GM18502 (cell line): ENCODE measurements around the gene OR11H6.
"Not testable (repeated sequence)": the region's sequence is repeated elsewhere in the genome, so short reads cannot be mapped to it uniquely, and the experiment has no call there.

Source experiments
- ATAC-seq: cut with Tn5 transposase; IDR thresholded peaks from one replicate; pipeline ENCODE4 v1.9.1; 2021; ENCODE audit warnings: mild to moderate bottlenecking; ENCODE audit not compliant: unreplicated experiment, poor library complexity

Gene OR11H6

DNA sequence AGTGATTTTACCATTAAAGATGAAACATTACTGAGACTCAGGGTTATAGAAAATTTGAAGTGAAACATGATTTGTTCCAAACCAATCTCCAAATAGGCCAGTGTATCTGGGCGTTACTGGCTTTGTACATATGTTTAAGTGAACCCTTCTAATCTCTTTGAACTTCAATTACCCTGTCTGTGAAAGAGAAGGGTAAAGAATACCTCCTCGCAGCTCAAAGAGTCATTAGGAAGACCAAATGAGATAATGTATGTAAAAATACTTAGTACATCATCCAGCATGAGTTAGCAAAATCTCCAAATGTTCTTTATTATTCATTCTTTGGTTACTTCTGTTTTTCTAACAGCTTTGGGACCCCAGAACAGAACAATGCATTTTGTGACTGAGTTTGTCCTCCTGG is at the start of gene OR11H6:
OR11H6 (plus strand) TSS at position 301 of the 400 bp plus-strand sequence; CDS start at position 301, 0 bp downstream.
- no peak for ATAC-seq

- not testable (repeated sequence) for ATAC-seq
Observed at GRCh38 chr14:20174205-20174604, 49.3 kb upstream of the OR11H6 start.

DNA sequence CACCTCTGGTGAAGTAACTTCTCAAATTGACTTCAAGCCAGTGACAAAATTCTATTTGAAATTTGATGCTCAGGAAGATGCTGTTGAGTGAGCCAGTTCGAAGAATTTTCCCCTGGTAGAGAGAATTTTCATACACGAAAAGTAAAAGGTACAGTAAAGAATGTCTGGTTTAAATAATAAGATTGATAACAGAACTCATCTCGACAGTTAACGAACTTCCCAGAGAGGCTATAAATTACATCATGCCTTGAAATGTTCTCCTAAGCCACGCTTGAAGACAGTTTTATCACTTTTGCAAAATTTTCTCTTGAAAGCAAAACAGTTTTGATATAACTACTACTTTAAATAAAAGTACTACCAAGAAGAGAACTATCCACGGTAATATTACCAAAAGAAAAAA is 47.2 kb upstream of the OR11H6 start:
- no peak for ATAC-seq

- ATAC-seq: no peak
Observed at GRCh38 chr14:20177433-20177974, 46.0 kb upstream of the OR11H6 start.

GRCh38 chr14:20179218-20179617 is 44.3 kb upstream of the OR11H6 start:
- ATAC-seq: no peak

- no peak for ATAC-seq
Observed at GRCh38 chr14:20179880-20180279, 43.6 kb upstream of the OR11H6 start.

DNA sequence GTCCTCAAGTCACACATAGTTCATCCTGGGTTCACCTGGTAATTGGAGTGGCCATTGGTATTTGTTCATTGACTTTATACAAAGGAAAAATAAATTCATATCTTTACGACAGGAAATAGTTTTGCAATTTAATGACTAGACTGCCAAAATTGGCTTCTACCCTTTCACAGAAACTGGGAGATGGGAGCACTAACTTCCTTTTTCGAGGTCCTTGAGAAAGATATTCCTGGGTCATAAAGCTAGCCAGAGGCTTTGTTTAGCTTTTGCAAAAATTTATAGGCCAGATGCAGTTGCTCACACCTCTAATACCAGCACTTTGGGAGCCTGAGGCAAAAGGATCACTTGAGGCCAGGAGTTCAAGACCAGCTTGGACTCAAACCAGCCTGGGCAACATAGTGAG is 43.0 kb upstream of the OR11H6 start:
- no peak for ATAC-seq

- no peak for ATAC-seq
Observed at GRCh38 chr14:20184181-20184580, 39.3 kb upstream of the OR11H6 start.

- no peak for ATAC-seq
Observed at GRCh38 chr14:20190596-20190995, 32.9 kb upstream of the OR11H6 start, which contains the start of gene OR11G2. Gene OR11G2 (plus strand): TSS chr14:20190896. CDS start chr14:20197438, 6,542 bp downstream.

DNA sequence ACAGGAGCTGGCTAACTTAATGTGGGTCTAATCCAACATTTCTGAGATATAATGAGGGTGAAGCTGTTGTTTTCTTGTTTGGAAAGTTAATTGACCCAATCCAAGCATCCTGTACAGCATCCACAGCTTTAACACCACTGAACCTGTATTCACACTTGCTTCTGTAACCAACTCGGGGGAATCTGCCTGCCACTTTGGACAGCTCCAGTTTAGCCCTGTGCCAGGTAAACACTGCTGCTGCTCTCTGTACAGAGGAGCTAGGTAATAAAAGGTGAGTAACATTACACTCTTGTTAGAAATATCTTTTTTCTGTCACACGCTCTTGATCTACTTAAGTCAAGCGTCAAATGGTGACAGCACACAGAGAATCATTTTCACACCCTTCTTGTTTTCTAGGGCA is 32.1 kb upstream of the OR11H6 start:
- ATAC-seq: no peak

DNA sequence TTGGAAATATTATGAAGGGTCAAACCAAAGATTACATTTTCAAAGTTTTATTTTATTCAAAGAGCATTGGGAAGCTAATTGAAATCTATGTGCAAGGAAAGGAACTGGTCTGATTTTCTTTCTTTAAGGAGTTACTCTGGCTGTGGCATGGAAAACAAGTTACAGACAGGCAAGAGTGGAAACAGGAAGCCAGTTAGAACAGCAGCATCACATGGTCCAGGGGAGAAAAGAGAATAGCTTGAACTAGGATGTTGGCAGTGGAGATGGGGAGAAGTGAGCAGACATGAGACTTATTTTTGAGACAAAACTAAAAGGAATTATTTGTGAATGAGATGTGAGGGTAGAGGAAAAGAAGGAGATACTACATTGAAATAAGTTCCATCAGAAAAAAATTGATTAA is 29.4 kb upstream of the OR11H6 start:
- ATAC-seq: no peak

GRCh38 chr14:20195170-20195569 is 28.3 kb upstream of the OR11H6 start:
- ATAC-seq: not testable (repeated sequence)

- ATAC-seq: no peak
Observed at GRCh38 chr14:20195911-20196310, 27.6 kb upstream of the OR11H6 start.

- no peak for ATAC-seq
Observed at GRCh38 chr14:20197459-20197858, 26.1 kb upstream of the OR11H6 start.

- ATAC-seq: no peak
Observed at GRCh38 chr14:20198991-20199390, 24.5 kb upstream of the OR11H6 start.

DNA sequence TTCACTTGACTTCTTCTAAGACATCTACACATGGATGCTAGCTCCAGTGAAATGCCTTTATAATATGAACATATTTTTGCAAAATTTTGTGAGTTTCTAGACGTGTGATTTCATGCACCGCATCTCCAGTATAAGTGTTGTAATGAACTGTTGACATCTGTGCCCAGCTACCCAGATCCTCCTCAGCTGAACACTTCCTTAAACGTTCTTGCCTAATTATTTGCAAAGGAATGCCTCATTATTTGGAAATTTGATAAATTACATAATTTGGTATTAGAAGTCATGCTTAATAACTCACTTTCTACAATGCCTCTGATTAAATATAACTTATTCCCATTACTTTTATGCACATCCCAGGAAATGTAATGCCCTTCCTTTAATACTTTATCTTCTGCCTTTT is 18.8 kb upstream of the OR11H6 start:
- no peak for ATAC-seq

DNA sequence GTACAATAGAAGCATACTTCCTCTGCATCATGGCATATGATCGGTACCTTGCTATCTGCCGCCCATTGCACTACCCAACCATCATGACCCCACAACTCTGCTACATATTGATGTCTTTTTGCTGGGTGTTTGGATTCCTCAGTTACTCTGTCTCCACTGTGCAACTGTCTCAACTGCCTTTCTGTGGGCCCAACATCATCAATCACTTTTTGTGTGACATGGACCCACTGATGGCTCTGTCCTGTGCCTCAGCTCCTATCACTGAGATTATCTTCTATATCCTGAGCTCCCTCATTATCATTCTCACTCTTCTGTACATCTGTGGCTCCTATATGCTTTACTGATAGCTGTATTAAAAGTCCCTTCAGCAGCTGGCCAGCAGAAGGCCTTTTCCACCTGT is 13.9 kb upstream of the OR11H6 start:
- ATAC-seq: no peak

- not testable (repeated sequence) for ATAC-seq
Observed at GRCh38 chr14:20212406-20212805, 11.1 kb upstream of the OR11H6 start.

- ATAC-seq: no peak
Observed at GRCh38 chr14:20215196-20215595, 8.3 kb upstream of the OR11H6 start.

GRCh38 chr14:20219033-20219432 is 4.5 kb upstream of the OR11H6 start:
- ATAC-seq: no peak

DNA sequence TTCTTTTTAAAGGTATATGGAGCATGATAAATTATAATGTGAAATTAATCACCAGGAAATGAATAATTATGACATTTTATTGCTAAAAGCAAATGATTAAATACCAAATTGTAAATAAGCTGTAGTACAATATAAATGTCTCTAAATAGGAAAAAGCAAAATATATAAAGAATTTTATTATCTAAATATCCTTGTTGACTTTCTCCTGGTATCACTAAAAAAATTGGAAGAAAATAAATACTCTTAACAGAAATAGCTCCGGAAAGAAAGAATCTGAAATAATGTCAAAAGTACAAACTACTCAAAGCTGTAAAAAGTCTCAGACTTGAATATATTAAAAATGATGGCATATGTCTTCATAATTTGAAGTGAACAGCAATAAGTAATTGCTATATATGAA is 5.2 kb downstream of the OR11H6 start, which contains the start of gene OR11H7:
OR11H7 (plus strand) TSS at position 301 of the 400 bp plus-strand sequence.
- no peak for ATAC-seq

DNA sequence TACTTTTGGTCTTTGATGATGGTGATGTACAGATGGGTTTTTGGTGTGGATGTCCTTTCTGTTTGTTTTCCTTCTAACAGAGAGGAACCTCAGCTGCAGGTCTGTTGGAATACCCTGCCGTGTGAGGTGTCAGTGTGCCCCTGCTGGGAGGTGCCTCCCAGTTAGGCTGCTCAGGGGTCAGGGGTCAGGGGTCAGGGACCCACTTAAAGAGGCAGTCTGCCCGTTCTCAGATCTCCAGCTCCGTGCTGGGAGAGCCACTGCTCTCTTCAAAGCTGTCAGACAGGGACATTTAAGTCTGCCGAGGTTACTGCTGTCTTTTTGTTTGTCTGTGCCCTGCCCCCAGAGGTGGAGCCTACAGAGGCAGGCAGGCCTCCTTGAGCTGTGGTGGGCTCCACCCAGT is 11.9 kb downstream of the OR11H6 start:
- ATAC-seq: not testable (repeated sequence)
